ENCODE measurements around the gene RGS6.

The RGS6 gene

DNA sequence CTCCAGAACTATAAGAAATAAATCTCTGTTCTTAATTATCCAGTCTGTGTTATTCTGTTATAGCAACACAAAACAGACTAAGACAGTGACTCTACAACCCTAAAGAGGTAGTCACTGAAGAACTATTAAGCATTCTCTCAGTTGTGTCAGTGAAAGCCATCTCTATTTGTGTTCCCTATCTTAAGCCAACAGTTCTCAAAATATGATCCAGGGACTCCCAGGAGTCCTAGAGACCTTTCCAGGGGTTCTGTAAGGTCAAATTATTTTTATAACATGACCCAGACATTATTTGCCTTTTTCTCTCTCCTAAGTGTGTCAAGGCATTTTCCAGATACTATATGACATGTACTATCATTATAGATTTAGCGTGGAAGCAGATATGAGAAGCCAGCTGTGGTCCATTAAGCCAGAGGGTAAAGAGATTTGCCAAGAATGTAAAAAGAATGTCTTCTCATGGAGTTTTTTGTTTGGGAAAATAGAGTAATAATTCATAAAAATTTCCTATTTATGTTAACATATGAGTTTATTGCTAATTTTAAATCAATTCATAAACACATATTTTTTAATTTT, 315.8 kb downstream of the RGS6 start:
- DNase-seq (ENCODE audit: low spot score): no peak

DNA sequence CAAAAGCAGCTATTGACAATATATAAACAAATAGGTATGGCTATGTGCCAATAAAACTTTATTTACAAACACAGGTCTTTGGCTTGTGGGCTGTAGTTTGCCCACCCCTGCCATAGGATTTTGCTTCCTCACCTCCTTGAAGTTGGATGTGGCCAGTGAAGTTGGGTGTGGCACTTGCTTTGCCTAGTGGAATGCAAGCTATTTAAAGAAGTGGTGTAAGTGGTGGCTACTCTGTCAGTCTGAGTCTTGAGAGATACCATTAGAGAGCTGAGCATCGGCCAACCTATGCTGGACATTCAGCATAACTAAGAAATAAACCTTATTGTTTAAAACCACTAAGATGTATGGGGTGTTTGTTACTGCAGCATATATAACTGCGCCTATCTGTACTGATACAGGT, 321.3 kb downstream of the RGS6 start:
- DNase-seq (ENCODE audit: low spot score): peak; percentile 18

DNA sequence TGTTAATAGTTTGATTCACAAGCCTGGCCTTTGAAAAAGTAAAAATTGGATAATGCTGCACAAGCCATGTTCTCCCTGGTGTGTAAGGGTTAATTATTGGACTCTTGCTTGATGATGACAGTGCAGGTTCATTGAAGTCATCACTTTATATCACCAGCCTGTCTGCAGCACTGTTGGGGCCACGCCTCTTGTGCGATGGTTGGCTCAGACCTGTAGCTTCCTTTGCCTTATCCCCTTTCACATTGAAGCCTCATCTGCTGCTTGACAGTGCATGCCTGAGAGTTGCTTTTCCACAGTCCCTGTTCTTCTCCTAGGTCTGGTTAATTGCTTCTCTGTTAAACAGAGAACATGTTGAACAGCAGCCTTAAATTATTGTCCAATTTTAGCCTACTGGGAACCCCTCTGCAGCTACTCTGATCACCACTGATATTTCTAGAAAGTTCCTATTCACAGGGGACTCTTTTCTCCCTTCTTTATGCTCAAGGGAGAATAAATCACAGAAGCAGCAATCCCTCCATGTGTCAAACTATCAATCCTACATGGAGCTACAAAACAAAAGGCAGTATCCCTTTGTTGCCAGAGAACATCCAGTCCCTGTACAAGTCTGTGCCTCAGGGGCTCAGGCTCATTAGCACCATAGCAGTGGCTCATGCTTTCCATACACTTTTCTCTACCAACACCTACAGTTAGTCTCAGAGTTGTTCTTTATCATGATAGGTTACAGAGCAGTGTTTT, 322.1 kb downstream of the RGS6 start:
- DNase-seq (ENCODE audit: low spot score): peak; percentile 46

GRCh38 chr14:72254937-72255472, 322.8 kb downstream of the RGS6 start:
- DNase-seq (ENCODE audit: low spot score): no peak

GRCh38 chr14:72256055-72256454, 323.8 kb downstream of the RGS6 start:
- peak; percentile 96 for DNase-seq (ENCODE audit: low spot score)

DNA sequence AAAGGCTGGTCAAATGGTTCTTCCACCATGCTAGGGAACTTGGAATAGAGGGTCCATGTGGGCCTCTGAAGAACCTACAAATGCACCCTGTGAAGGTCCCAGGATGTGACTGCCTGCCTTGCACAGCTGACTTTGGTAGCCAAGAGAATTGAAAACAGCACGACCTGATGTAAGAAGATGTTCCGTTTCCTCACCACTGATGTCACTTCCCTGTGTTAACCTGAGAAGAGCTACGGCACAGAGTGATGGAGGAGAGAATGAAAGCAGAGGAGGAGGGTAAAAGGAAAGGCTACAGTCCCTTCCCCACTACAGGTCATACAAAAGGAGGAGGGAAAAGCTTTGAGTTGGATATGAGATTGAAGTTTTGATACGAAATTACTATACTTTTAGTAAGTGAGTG, 328.8 kb downstream of the RGS6 start:
- no peak for DNase-seq (ENCODE audit: low spot score)

DNA sequence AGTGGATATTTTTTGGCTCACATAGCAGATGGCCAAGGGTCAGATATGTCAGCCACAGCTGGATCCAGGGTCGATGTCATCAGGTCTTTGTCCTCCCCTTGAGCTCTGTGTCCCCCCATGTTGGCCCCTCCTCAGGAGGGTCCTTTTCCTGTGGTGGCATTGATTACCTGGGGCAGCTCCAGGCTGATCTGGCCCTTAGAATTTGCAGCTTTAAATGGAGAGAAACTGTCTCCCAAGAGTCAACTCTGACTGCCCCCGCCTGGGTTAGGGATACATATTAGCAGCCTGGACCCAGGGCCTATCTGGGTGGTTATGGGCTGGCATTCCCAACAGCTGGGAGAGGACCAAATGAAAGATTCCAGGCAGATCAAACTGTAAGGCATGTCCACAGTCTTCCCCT, 330.5 kb downstream of the RGS6 start:
- DNase-seq (ENCODE audit: low spot score): no peak

DNA sequence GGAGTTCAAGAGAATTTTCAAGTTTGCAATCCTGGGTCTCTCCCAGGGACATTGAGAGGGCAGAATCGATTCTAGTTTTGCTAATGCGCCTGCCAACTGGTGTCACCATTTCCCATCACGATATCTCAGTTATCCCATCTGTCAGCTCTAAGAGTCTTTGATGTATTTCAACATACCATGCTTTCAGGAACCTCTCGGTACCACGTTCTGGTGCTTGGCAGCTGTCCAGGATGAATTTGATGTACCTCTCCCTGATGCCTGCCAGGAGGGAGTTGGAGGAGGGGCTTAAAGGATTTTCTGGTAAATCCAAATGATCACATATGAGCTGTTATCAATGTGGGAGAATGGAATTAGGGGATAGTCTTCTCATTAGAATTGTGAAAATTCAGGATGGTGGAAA, 332.5 kb downstream of the RGS6 start:
- no peak for DNase-seq (ENCODE audit: low spot score)

DNA sequence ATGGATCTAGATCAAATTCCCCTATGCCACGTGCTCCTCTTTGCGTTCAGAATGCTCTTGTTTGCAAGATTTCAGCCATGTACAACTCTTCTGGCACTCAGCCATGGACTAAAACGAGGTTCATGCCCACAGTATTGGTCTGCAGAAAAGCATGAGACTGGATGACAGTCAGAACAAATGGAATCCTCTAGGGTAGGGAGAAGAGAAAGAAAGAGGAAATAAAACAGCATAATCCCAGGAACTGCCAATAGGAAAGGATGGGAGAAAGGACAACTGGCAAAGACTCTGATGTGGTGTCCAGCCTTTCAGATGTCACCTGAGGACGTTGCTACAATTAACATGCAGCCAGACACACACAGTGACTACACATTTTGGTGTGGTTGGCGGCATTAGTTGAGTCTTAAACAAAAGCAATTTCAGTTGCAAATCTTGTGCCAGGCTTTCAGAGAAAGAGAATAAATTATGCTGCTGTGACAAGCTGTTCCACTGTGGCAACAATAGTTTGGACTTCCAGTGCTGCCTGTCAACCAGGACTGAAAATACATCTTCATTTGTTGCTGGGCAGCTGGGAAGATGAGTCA, 338.0 kb downstream of the RGS6 start:
- no peak for DNase-seq (ENCODE audit: low spot score)

DNA sequence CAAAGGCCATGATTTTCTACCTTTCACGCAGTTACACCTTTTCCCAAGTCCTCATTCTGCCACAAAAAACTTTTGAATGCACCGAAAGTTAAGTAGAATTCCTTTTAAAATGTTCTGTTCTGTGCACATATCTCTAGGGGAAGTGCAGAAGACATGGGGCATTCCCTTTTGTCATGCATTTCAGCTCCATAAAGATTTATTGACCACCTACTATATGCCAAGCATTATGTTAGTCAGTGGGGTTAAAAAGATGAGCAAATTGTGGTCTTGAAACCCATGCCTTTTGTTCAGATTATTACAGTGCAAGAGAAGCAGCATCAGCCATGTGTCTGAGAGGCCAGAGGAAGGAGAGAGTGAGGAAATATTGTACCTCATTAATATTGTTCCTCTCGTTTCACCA, 338.5 kb downstream of the RGS6 start:
- no peak for DNase-seq (ENCODE audit: low spot score)

DNA sequence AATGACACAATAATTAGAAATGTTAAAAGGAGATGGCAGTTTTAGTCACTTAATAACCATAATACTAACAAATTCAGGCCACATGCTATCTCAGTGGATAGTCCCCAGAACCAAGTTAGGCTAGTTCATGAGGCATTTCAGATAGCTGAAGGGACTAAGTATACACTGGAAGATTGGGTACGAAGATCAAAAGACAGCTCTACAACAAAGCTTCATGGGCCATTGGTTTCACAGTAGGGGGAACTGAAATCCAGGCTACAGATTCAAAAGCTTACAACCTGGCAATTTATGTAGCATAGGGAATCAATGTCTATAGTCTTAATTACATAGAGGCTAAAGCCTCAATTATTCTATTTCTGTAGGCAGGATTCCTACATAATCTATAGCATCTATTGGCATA, 343.0 kb downstream of the RGS6 start:
- no peak for DNase-seq (ENCODE audit: low spot score)

DNA sequence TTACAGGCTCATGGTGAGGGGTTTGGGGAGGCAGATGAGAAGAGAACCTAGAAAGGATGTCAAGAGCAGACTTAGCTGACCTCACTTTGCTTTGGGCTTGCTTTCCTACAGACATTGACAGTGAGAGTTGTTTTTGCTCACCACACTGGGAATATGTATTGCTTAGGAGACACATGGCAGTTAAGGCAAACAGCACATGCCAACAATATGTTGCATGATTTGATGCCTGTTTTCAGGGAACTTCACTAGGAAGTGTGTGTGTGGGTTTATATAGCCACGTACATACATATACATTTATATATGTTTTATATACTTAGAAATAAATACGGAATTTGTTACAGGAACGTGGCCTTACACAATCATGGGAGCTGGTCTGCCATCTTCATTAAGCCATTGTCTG, 346.1 kb downstream of the RGS6 start:
- no peak for DNase-seq (ENCODE audit: low spot score)

DNA sequence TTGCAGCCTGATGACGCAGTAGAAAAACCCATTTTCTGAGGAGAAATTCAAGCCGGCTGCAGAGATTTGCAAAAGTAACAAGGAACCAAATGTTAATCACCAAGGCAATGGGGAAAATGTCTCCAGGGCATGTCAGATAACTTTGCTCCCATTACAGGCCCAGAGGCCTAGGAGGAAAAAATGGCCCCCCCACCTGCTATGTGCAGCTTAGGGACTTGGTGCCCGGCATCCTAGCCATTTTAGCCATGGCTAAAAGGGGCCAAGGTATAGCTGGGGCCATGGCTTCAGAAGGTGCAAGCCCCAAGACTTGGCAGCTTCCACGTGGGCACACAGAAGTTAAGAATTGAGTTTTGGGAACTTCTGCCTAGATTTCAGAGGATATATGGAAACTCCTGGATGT, 351.9 kb downstream of the RGS6 start:
- no peak for DNase-seq (ENCODE audit: low spot score)

- no peak for DNase-seq (ENCODE audit: low spot score)
Observed at GRCh38 chr14:72290241-72290640, 358.0 kb downstream of the RGS6 start.

GRCh38 chr14:72291908-72292688, 359.9 kb downstream of the RGS6 start:
- peak; percentile 74 for DNase-seq (ENCODE audit: low spot score)

DNA sequence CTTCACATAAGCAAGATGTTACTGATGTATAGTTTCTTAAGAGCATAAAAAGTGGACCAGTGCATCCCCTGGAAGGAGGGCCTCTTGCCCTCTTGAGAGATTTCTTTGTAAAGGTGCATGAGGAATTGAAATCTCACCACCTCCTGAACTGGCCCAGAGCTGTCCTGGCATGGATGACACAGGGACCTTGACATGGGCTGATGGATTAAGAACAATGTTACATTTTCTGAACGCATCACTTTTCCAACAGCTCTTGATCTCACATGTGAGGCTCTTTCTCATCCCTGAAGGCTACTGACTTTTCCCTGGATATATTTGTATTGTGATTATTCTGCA, 360.4 kb downstream of the RGS6 start:
- no peak for DNase-seq (ENCODE audit: low spot score)

- no peak for DNase-seq (ENCODE audit: low spot score)
Observed at GRCh38 chr14:72301352-72301751, 369.1 kb downstream of the RGS6 start.

DNA sequence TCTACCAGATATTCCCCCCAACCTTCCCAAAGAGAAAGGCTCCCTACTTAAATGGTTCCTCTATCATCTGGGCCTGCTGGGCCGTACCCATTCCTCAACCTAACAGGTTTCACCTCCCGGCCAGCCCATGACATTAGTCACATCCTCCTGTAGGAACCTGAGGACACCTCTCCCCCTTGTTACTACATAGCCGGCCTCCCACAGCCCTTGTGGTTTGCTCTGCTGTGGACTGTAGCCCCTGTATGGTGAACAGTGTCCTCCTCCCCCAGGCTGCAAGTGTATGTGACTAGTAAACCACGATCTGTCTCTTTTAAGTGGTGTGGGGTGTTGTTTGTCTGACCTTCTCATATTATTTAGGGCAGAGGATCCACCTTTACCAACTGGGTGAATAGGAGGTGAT, 371.7 kb downstream of the RGS6 start:
- DNase-seq (ENCODE audit: low spot score): no peak

GRCh38 chr14:72305561-72305960, 373.3 kb downstream of the RGS6 start:
- no peak for DNase-seq (ENCODE audit: low spot score)

DNA sequence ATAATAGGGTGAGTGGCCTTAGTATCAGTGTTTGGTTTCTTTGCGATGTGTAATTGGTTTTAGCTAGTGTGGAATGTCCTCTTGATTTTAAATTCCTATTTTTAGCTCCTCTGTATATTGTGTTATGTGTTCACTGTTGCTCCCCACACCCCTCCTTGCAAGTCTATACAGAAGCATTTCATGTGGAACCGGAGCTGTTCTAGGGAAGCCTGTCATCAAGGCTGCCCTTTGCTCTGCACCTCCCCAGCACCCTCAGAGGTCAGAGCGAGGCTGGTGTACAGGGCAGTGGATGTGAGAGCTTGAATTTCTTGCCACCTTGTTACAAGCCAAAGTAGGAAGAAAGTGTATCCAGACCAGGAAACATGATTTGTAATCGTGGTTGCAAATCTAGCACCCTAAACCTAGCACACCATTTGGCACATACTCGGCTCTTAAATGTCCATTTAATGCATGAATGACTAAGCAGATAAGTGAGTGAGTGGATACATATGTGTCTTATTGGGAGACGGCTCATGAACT, 376.8 kb downstream of the RGS6 start:
- DNase-seq (ENCODE audit: low spot score): no peak

GRCh38 chr14:72311116-72311515, 378.9 kb downstream of the RGS6 start:
- DNase-seq (ENCODE audit: low spot score): peak; percentile 5

- no peak for DNase-seq (ENCODE audit: low spot score)
Observed at GRCh38 chr14:72311516-72311915, 379.3 kb downstream of the RGS6 start.

Data from kidney tubule cell (primary cell).